HG03045 (cell line): ENCODE measurements around the gene TSPAN5.

Source experiments
- ATAC-seq: cut with Tn5 transposase; IDR thresholded peaks from one replicate; pipeline ENCODE4 v1.9.1; 2021; ENCODE audit warnings: mild to moderate bottlenecking, moderate library complexity; ENCODE audit not compliant: unreplicated experiment

TSPAN5 gene

GRCh38 chr4:98673978-98674377, 15.6 kb upstream of the TSPAN5 start:
- no peak for ATAC-seq

- no peak for ATAC-seq
Measured at GRCh38 chr4:98673288-98673644, 14.9 kb upstream of the TSPAN5 start.

- no peak for ATAC-seq
Measured at GRCh38 chr4:98672583-98673287, 14.3 kb upstream of the TSPAN5 start.

GRCh38 chr4:98671131-98671530, 12.7 kb upstream of the TSPAN5 start:
- ATAC-seq = no peak

GRCh38 chr4:98670186-98670585, 11.8 kb upstream of the TSPAN5 start:
- no peak for ATAC-seq

GRCh38 chr4:98669577-98669976, 11.2 kb upstream of the TSPAN5 start:
- no peak for ATAC-seq

- ATAC-seq = no peak
Measured at GRCh38 chr4:98664959-98665358, 6.5 kb upstream of the TSPAN5 start.

GRCh38 chr4:98663226-98664006, 5.0 kb upstream of the TSPAN5 start:
- ATAC-seq = peak; percentile 69

GRCh38 chr4:98662626-98663225, 4.3 kb upstream of the TSPAN5 start:
- peak; percentile 0 for ATAC-seq

- ATAC-seq = no peak
Measured at GRCh38 chr4:98662055-98662453, 3.6 kb upstream of the TSPAN5 start.

- no peak for ATAC-seq
Measured at GRCh38 chr4:98661371-98662054, 3.1 kb upstream of the TSPAN5 start.

- no peak for ATAC-seq
Measured at GRCh38 chr4:98659741-98660462, 1.5 kb upstream of the TSPAN5 start.

- ATAC-seq = no peak
Measured at GRCh38 chr4:98659106-98659592, 738 bp upstream of the TSPAN5 start.

- ATAC-seq = peak; percentile 12
Measured at GRCh38 chr4:98657531-98658286, 702 bp downstream of the TSPAN5 start.

- no peak for ATAC-seq
Measured at GRCh38 chr4:98656886-98657285, 1.5 kb downstream of the TSPAN5 start.

GRCh38 chr4:98656443-98656842, 2.0 kb downstream of the TSPAN5 start:
- no peak for ATAC-seq

- no peak for ATAC-seq
Measured at GRCh38 chr4:98653890-98654867, 4.2 kb downstream of the TSPAN5 start.

GRCh38 chr4:98652996-98653395, 5.4 kb downstream of the TSPAN5 start:
- no peak for ATAC-seq

GRCh38 chr4:98648602-98649001, 9.8 kb downstream of the TSPAN5 start:
- no peak for ATAC-seq
